B cell (primary cell): ENCODE data around the gene LTC4S. TPM values are rescaled to one million over a fixed set of nuclear protein-coding genes. Genes with fewer than 3 reads are reported as not detected.

Source experiments
- ATAC-seq: fragments of 200-7000 bp; cut with Tn5 transposase; one replicate; pipeline ENCODE4 v1.10.0; 2021; ENCODE audit warnings: low read depth, mild to moderate bottlenecking, moderate number of reproducible peaks, moderate library complexity
- CTCF ChIA-PET: fragments of 350-600 bp; sonication (Branson Sonifier 250); formaldehyde crosslinking; loops from one replicate; lab custom pipeline; 2021; ENCODE audit warnings: antibody characterized with exemption, inconsistent platforms; lab: Charles Lee
- POLR2A ChIA-PET: fragments of 350-600 bp; sonication (Branson Sonifier 250); formaldehyde crosslinking; loops from one replicate; lab custom pipeline; 2021; ENCODE audit warnings: antibody characterized with exemption; lab: Charles Lee
- DNase-seq: peaks from one replicate; pipeline ENCODE4 v3.0.0; 2013
- H2AFZ ChIP-seq: 2 replicates; pipeline ENCODE4 v1.6.1; 2012; ENCODE audit warnings: mild to moderate bottlenecking, low read depth, low read length; ENCODE audit not compliant: insufficient read depth, poor library complexity, severe bottlenecking
- H3K27ac ChIP-seq, 2 donors: 1 replicate in 1 of 2; 2 replicates in 1 of 2; pipeline ENCODE4 v1.5.1; 2012 to 2013; ENCODE audit warnings: low read length in 2 of 2, mild to moderate bottlenecking in 2 of 2, moderate library complexity in 1 of 2
- H3K27me3 ChIP-seq, 4 experiments: fragments of 200-600 bp in 1 of 4; sonication (generic) in 1 of 4; replicated peaks in 1 of 4; 1 replicate in 2 of 4; 2 replicates in 2 of 4; pipeline versions ENCODE4 v1.6.1 to v1.7.0; 2013 to 2016; ENCODE audit warnings: low read length in 3 of 4, mild to moderate bottlenecking in 2 of 4, mixed read lengths in 1 of 4, moderate library complexity in 1 of 4; ENCODE audit not compliant: insufficient read depth in 4 of 4, control insufficient read depth in 3 of 4; ENCODE audit errors: control extremely low read depth in 1 of 4
- H3K36me3 ChIP-seq, 2 experiments: replicated peaks in 1 of 2; 1 replicate in 1 of 2; 2 replicates in 1 of 2; pipeline versions ENCODE4 v1.6.1 to v1.7.1; 2013; ENCODE audit warnings: low read length in 1 of 2; ENCODE audit not compliant: insufficient read depth in 2 of 2, control insufficient read depth in 1 of 2; ENCODE audit errors: control extremely low read depth in 1 of 2, extremely low read depth in 1 of 2
- H3K4me1 ChIP-seq, 2 donors: fragments of 200-600 bp in 1 of 2; sonication (generic) in 1 of 2; 1 replicate in 1 of 2; 2 replicates in 1 of 2; pipeline versions ENCODE4 v1.5.1 to v1.6.1; 2013 to 2017; ENCODE audit warnings: low read length in 2 of 2; ENCODE audit not compliant: control insufficient read depth in 2 of 2, insufficient read depth in 2 of 2
- H3K4me2 ChIP-seq: replicated peaks from 2 replicates; pipeline ENCODE3; 2012; ENCODE audit warnings: mild to moderate bottlenecking, low read depth, low read length; ENCODE audit not compliant: poor library complexity, severe bottlenecking
- H3K4me3 ChIP-seq, 5 experiments: fragments of 200-600 bp in 1 of 5; sonication (generic) in 1 of 5; 1 replicate in 3 of 5; 2 replicates in 2 of 5; pipeline versions ENCODE4 v1.5.1 to v1.7.0; 2011 to 2016; ENCODE audit warnings: low read length in 4 of 5, mild to moderate bottlenecking in 4 of 5, low read depth in 2 of 5, control low read depth in 1 of 5, moderate library complexity in 1 of 5; ENCODE audit not compliant: insufficient read depth in 1 of 5; ENCODE audit errors: control extremely low read depth in 1 of 5, extremely low read depth in 1 of 5
- H3K79me2 ChIP-seq: fragments of 200-600 bp; sonication (generic); one replicate; pipeline ENCODE4 v1.6.0; 2016; ENCODE audit warnings: low read length; ENCODE audit not compliant: control insufficient read depth, insufficient read depth
- H3K9ac ChIP-seq: fragments of 200-600 bp; sonication (generic); 2 replicates; pipeline ENCODE4 v1.6.1; 2017; ENCODE audit warnings: mild to moderate bottlenecking, low read length, moderate library complexity
- H3K9me3 ChIP-seq, 3 donors: one replicate each; pipeline versions ENCODE4 v1.6.1 to v1.7.1; 2013; ENCODE audit warnings: low read length in 2 of 3; ENCODE audit not compliant: control insufficient read depth in 2 of 3, insufficient read depth in 1 of 3; ENCODE audit errors: control extremely low read depth in 1 of 3
- H4K20me1 ChIP-seq: 2 replicates; pipeline ENCODE4 v1.6.0; 2012; ENCODE audit warnings: mild to moderate bottlenecking, low read length; ENCODE audit not compliant: insufficient read depth, control insufficient read depth, poor library complexity, severe bottlenecking
- H3K27ac Mint-ChIP-seq: one replicate; pipeline ENCODE4 v1.8.0; 2021; ENCODE audit warnings: mixed read lengths
- H3K27me3 Mint-ChIP-seq: one replicate; pipeline ENCODE4 v1.8.0; 2021; ENCODE audit warnings: mixed read lengths
- H3K4me1 Mint-ChIP-seq: one replicate; pipeline ENCODE4 v1.8.0; 2021; ENCODE audit warnings: mixed read lengths
- H3K4me3 Mint-ChIP-seq: one replicate; pipeline ENCODE4 v1.8.0; 2021; ENCODE audit warnings: mixed read lengths
- H3K9me3 Mint-ChIP-seq: one replicate; pipeline ENCODE4 v1.8.0; 2022; ENCODE audit warnings: mixed read lengths; ENCODE audit not compliant: insufficient read depth
- EZH2 ChIP-seq: IDR thresholded peaks from 2 replicates; pipeline ENCODE4 v1.6.1; 2012; ENCODE audit warnings: borderline replicate concordance, low read depth, mild to moderate bottlenecking, moderate library complexity, low read length; ENCODE audit not compliant: insufficient read depth, poor library complexity, severe bottlenecking
- WGBS: methylation state at CpG from one replicate; pipeline ENCODE4 v1.1.5; 2013; ENCODE audit warnings: missing lambda C conversion rate; ENCODE audit not compliant: insufficient coverage; 5-methylcytosine and 5-hydroxymethylcytosine counted together
- intact Hi-C: fragments of 100-400 bp; cut with micrococcal nuclease; formaldehyde crosslinking; loops from one replicate; pipeline ENCODE4 v1.10.0; 2022
- polyA plus RNA-seq: library from polyadenylated mRNA; depleted of rRNA; stranded (reverse); fragments of >200 nt; gene quantifications from 2 replicates; pipeline ENCODE4 v1.2.3, GENCODE V29; 2012
- total RNA-seq, 2 donors: library from RNA; stranded (reverse); fragments of 120-200 nt in 1 of 2; gene quantifications; 1 replicate in 1 of 2; 2 replicates in 1 of 2; pipeline versions ENCODE4 v1.2.3 to v1.2.4, GENCODE V29; 2013 to 2022
- TF ChIP-seq, protein P1 (sequence below): fragments of 200-600 bp; IDR thresholded peaks from one replicate; pipeline ENCODE4 v1.8.0; 2022; ENCODE audit warnings: antibody characterized with exemption, mild to moderate bottlenecking

The LTC4S gene
- total and polyA plus RNA-seq, 2 donors (not counting 1 experiment from before 2014, with no cell fraction given): 0.40 to 3.8 TPM

DNA sequence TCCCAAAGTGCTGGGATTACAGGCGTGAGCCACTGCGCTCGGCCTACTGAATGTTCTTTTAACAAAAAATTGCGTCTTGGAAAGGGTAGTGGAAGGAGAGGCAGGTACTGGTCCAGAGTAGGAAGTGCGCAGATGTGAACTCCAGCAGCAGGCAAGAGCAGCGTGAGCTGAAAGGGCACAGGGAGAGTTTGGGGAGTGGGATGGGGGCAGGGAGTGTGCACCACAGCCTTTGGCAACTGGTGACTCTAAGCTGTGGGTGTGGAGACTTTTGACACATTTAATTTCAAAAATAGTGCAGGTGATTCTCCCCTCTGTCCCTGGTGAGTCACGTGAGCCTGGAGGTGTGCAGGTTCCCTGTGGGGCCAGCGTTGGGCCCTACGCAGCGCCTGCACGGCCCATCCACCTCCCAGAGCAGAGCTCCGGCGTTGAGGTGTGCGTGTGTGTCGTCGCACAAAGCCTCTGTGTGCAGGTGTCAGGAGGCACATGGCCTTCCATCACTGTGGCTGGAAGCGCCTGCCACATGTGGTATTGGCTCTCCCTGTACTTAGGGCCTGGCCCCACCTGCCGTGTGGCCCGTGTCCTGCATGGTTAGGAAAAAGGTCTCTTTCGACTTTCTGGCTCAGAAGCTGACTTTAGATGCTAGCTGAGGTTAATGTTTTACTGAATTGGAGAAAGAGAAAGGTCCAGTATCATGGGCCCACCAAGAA lies 38.4 kb downstream of the LTC4S start:
- H3K9me3 Mint-ChIP-seq: no peaks in the 10 kb centered on the region
- Histone ChIP-seq H3K79me2 (peaks cover 9% of the 10 kb centered on the region), H3K4me2 (no peak overlapping the region), H3K36me3 (peaks cover 2 to 67% of the 10 kb centered on the region in 2 experiments), H3K4me1 (peaks cover 3 to 8% of the 10 kb centered on the region in 2 donors), H3K27me3 (no peaks in the 10 kb centered on the region), H3K4me3 (no peak overlapping the region), H3K9me3 (no peaks in the 10 kb centered on the region), H4K20me1 (peaks cover 54% of the 10 kb centered on the region), H3K27ac (no peak overlapping the region), H3K9ac (no peak overlapping the region), H2AFZ (no peak overlapping the region)
- DNase-seq (no peak), ATAC-seq (no peak)
- ChIA-PET CTCF (interaction anchor here (1.2 to 3.4 kb wide), 4 partner anchors 12 to 69 kb away, joined by 3 to 12 read pairs (median 5); partner anchors contain the start of gene SQSTM1), POLR2A (interaction anchor here (0.6 to 0.7 kb wide), 2 partner anchors 10 to 29 kb away, joined by 3 to 4 read pairs; no protein-coding TSS in a partner anchor)
- H3K27me3 Mint-ChIP-seq: no peaks in the 10 kb centered on the region
- H3K4me3 Mint-ChIP-seq: no peak overlapping the region
- H3K27ac Mint-ChIP-seq: peak overlapping the region; percentile 41
- intact Hi-C loops: no loop called here
- TF ChIP-seq, protein P1, sequence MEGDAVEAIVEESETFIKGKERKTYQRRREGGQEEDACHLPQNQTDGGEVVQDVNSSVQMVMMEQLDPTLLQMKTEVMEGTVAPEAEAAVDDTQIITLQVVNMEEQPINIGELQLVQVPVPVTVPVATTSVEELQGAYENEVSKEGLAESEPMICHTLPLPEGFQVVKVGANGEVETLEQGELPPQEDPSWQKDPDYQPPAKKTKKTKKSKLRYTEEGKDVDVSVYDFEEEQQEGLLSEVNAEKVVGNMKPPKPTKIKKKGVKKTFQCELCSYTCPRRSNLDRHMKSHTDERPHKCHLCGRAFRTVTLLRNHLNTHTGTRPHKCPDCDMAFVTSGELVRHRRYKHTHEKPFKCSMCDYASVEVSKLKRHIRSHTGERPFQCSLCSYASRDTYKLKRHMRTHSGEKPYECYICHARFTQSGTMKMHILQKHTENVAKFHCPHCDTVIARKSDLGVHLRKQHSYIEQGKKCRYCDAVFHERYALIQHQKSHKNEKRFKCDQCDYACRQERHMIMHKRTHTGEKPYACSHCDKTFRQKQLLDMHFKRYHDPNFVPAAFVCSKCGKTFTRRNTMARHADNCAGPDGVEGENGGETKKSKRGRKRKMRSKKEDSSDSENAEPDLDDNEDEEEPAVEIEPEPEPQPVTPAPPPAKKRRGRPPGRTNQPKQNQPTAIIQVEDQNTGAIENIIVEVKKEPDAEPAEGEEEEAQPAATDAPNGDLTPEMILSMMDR: no peak
- TF ChIP-seq EZH2: no peak
- over 99% methylated on average over 18 of the region's 20 CpGs for WGBS
- peaks cover 16% of the 10 kb centered on the region for H3K4me1 Mint-ChIP-seq
